ENCODE results near the gene SKA2. TPM values are rescaled to one million over a fixed set of nuclear protein-coding genes. Genes with fewer than 3 reads are reported as not detected.

The SKA2 gene
- total and polyA plus RNA-seq, 2 experiments from 2014 or later, result 50.5 to 140 TPM

DNA sequence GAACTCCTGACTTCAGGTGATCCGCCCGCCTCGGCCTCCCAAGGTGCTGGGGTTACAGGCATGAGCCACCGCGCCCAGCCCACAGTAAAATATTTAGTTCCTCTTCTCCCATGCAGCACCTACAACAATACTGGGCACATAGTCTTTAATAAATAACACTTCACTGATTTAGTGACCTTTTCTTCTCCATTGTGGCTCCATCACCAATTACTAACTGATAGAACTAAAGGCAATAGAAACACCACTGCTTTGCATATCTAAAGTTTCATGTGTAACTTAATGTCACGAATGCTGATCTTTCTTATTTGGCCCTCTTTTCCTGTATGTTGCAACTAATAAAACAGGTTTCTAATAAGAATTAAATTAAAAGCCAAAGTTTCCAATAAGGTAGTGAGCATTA lies 87.2 kb downstream of the SKA2 start:
- Histone ChIP-seq H3K36me3 (ENCODE audit: insufficient read depth) (peaks cover 9% of the 10 kb centered on the region), H3K4me3 (no peak overlapping the region), H3K4me2 (no peak overlapping the region), H3K27ac (ENCODE audit: low read depth) (no peak overlapping the region), H3K4me1 (ENCODE audit: insufficient read depth) (no peaks in the 10 kb centered on the region), H3K9me2 (ENCODE audit: insufficient read depth) (no peaks in the 10 kb centered on the region), H3K27me3 (ENCODE audit: insufficient read depth) (no peaks in the 10 kb centered on the region), H3F3A (replicated peaks; ENCODE audit: low read depth) (no peaks in the 10 kb centered on the region), H3K79me2 (replicated peaks; ENCODE audit: insufficient read depth) (0 out of 2 replicates have a peak, but pooled peaks cover 3% of the 10 kb centered on the region), H2AFZ (no peak overlapping the region), H4K20me1 (replicated peaks; ENCODE audit: insufficient read depth) (no peaks in the 10 kb centered on the region; the same call in 1 of the 2 replicates)
- ATAC-seq (no peak), DNase-seq (ENCODE audit: low spot score) (no peak)
- Mint-ChIP-seq H3K4me1 (no peaks in the 10 kb centered on the region), H3K27me3 (ENCODE audit: insufficient read depth, low read depth, poor library complexity) (no peaks in the 10 kb centered on the region), H3K9me3 (no peaks in the 10 kb centered on the region), H3K27ac (no peak overlapping the region), H3K4me3 (no peak overlapping the region), H3K36me3 (ENCODE audit: low read depth) (peaks cover 30% of the 10 kb centered on the region; the same call in 2 of the 3 replicates)
- no peak for TF ChIP-seq CREB1 (CRISPR knock-in tag; IDR thresholded peaks at IDR 0.05; ENCODE audit: low read depth)

DNA sequence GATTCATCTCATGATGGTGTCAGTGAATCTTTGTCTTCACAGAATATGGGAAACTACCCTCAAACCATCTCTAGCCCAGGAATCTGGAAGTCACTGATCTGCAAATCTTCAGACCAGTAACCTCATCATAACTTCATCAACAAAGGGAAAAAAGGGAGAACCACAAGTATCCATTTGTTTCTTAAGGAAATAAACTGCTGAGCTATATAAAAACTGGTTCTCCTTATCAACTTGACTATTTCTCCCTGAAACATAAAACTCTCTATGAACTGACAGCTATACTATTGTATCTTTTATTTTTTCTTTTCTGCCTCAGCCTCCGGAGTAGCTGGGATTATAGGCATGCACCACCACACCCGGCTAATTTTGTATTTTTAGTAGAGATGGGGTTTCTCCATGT lies 87.6 kb downstream of the SKA2 start:
- H3K9me2 ChIP-seq (ENCODE audit: insufficient read depth), result no peaks in the 10 kb centered on the region
- Mint-ChIP-seq H3K4me1 (no peaks in the 10 kb centered on the region), H3K27me3 (ENCODE audit: insufficient read depth, low read depth, poor library complexity) (no peaks in the 10 kb centered on the region), H3K4me3 (no peak overlapping the region), H3K27ac (no peak overlapping the region), H3K36me3 (ENCODE audit: low read depth) (peaks cover 30% of the 10 kb centered on the region; the same call in 2 of the 3 replicates), H3K9me3 (no peaks in the 10 kb centered on the region)
- TF ChIP-seq STAT1 (IDR thresholded peaks at IDR 0.05; ENCODE audit: unreplicated experiment), result no peak
- TF ChIP-seq, protein P1, sequence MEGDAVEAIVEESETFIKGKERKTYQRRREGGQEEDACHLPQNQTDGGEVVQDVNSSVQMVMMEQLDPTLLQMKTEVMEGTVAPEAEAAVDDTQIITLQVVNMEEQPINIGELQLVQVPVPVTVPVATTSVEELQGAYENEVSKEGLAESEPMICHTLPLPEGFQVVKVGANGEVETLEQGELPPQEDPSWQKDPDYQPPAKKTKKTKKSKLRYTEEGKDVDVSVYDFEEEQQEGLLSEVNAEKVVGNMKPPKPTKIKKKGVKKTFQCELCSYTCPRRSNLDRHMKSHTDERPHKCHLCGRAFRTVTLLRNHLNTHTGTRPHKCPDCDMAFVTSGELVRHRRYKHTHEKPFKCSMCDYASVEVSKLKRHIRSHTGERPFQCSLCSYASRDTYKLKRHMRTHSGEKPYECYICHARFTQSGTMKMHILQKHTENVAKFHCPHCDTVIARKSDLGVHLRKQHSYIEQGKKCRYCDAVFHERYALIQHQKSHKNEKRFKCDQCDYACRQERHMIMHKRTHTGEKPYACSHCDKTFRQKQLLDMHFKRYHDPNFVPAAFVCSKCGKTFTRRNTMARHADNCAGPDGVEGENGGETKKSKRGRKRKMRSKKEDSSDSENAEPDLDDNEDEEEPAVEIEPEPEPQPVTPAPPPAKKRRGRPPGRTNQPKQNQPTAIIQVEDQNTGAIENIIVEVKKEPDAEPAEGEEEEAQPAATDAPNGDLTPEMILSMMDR (conservative IDR thresholded peaks at IDR 0.05; ENCODE audit: low read depth in 2 of 2), result no peak
- ATAC-seq, result no peak
- no peaks in the 10 kb centered on the region for H3K4me1 ChIP-seq (ENCODE audit: insufficient read depth)
- H3K27me3 ChIP-seq (ENCODE audit: insufficient read depth), result no peaks in the 10 kb centered on the region
- H2AFZ ChIP-seq, result no peak overlapping the region
- H3K4me3 ChIP-seq, result no peak overlapping the region
- no peaks in the 10 kb centered on the region for H3F3A ChIP-seq (replicated peaks; ENCODE audit: low read depth)
- no peak overlapping the region for H3K4me2 ChIP-seq
- H3K79me2 ChIP-seq (replicated peaks; ENCODE audit: insufficient read depth), result 0 out of 2 replicates have a peak, but pooled peaks cover 3% of the 10 kb centered on the region
- no peak overlapping the region for H3K27ac ChIP-seq (ENCODE audit: low read depth)
- H3K36me3 ChIP-seq (ENCODE audit: insufficient read depth), result peaks cover 9% of the 10 kb centered on the region
- no peaks in the 10 kb centered on the region; the same call in 1 of the 2 replicates for H4K20me1 ChIP-seq (replicated peaks; ENCODE audit: insufficient read depth)
- no peak for DNase-seq (ENCODE audit: low spot score)

DNA sequence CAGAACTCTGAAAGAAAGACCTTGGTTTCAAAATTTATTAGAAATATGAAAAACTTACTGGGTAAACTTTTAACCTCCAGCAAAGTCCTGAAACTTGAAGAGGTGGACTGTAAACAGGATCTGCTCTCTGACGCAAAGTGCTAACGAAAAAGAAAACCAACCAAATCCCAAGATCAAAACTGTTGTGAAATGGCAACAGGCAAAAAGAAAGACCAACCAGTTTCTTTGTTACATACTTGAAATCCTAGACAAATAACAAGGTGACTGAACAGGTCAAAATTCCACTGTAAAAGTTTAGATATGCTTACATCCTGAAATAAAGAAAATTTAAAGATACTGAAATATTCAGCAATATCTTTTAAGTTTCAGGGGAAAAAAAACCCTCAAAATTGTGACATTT lies 92.5 kb downstream of the SKA2 start:
- Mint-ChIP-seq H3K9me3 (no peaks in the 10 kb centered on the region), H3K27ac (no peak overlapping the region), H3K27me3 (ENCODE audit: insufficient read depth, low read depth, poor library complexity) (no peaks in the 10 kb centered on the region), H3K36me3 (ENCODE audit: low read depth) (peaks cover 26% of the 10 kb centered on the region), H3K4me1 (no peaks in the 10 kb centered on the region), H3K4me3 (no peak overlapping the region)
- H4K20me1 ChIP-seq (replicated peaks; ENCODE audit: insufficient read depth), result peaks cover 2% of the 10 kb centered on the region; the same call in 1 of the 2 replicates
- H3K4me1 ChIP-seq (ENCODE audit: insufficient read depth), result no peaks in the 10 kb centered on the region
- ATAC-seq, result no peak
- H3K9me2 ChIP-seq (ENCODE audit: insufficient read depth), result no peaks in the 10 kb centered on the region
- TF ChIP-seq, protein P1 (conservative IDR thresholded peaks at IDR 0.05; ENCODE audit: low read depth in 2 of 2), result no peak
- no peak for TF ChIP-seq EZH2 (IDR thresholded peaks at IDR 0.05; ENCODE audit: low read depth, unreplicated experiment)
- TF ChIP-seq, protein P2, sequence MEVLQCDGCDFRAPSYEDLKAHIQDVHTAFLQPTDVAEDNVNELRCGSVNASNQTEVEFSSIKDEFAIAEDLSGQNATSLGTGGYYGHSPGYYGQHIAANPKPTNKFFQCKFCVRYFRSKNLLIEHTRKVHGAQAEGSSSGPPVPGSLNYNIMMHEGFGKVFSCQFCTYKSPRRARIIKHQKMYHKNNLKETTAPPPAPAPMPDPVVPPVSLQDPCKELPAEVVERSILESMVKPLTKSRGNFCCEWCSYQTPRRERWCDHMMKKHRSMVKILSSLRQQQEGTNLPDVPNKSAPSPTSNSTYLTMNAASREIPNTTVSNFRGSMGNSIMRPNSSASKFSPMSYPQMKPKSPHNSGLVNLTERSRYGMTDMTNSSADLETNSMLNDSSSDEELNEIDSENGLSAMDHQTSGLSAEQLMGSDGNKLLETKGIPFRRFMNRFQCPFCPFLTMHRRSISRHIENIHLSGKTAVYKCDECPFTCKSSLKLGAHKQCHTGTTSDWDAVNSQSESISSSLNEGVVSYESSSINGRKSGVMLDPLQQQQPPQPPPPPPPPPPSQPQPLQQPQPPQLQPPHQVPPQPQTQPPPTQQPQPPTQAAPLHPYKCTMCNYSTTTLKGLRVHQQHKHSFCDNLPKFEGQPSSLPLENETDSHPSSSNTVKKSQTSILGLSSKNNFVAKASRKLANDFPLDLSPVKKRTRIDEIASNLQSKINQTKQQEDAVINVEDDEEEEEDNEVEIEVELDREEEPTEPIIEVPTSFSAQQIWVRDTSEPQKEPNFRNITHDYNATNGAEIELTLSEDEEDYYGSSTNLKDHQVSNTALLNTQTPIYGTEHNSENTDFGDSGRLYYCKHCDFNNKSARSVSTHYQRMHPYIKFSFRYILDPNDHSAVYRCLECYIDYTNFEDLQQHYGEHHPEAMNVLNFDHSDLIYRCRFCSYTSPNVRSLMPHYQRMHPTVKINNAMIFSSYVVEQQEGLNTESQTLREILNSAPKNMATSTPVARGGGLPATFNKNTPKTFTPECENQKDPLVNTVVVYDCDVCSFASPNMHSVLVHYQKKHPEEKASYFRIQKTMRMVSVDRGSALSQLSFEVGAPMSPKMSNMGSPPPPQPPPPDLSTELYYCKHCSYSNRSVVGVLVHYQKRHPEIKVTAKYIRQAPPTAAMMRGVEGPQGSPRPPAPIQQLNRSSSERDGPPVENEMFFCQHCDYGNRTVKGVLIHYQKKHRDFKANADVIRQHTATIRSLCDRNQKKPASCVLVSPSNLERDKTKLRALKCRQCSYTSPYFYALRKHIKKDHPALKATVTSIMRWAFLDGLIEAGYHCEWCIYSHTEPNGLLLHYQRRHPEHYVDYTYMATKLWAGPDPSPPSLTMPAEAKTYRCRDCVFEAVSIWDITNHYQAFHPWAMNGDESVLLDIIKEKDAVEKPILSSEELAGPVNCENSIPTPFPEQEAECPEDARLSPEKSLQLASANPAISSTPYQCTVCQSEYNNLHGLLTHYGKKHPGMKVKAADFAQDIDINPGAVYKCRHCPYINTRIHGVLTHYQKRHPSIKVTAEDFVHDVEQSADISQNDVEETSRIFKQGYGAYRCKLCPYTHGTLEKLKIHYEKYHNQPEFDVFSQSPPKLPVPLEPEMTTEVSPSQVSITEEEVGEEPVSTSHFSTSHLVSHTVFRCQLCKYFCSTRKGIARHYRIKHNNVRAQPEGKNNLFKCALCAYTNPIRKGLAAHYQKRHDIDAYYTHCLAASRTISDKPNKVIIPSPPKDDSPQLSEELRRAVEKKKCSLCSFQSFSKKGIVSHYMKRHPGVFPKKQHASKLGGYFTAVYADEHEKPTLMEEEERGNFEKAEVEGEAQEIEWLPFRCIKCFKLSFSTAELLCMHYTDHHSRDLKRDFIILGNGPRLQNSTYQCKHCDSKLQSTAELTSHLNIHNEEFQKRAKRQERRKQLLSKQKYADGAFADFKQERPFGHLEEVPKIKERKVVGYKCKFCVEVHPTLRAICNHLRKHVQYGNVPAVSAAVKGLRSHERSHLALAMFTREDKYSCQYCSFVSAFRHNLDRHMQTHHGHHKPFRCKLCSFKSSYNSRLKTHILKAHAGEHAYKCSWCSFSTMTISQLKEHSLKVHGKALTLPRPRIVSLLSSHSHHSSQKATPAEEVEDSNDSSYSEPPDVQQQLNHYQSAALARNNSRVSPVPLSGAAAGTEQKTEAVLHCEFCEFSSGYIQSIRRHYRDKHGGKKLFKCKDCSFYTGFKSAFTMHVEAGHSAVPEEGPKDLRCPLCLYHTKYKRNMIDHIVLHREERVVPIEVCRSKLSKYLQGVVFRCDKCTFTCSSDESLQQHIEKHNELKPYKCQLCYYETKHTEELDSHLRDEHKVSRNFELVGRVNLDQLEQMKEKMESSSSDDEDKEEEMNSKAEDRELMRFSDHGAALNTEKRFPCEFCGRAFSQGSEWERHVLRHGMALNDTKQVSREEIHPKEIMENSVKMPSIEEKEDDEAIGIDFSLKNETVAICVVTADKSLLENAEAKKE (CRISPR knock-in tag; IDR thresholded peaks at IDR 0.05), result no peak
- H2AFZ ChIP-seq, result no peak overlapping the region
- H3K27ac ChIP-seq (ENCODE audit: low read depth), result no peak overlapping the region
- no peaks in the 10 kb centered on the region for H3K79me2 ChIP-seq (replicated peaks; ENCODE audit: insufficient read depth)
- H3F3A ChIP-seq (replicated peaks; ENCODE audit: low read depth), result no peaks in the 10 kb centered on the region
- no peak overlapping the region for H3K4me3 ChIP-seq
- H3K27me3 ChIP-seq (ENCODE audit: insufficient read depth), result no peaks in the 10 kb centered on the region
- no peak for DNase-seq (ENCODE audit: low spot score)
- H3K36me3 ChIP-seq (ENCODE audit: insufficient read depth), result peaks cover 23% of the 10 kb centered on the region
- H3K4me2 ChIP-seq, result no peak overlapping the region

Data from GM23338 (cell line).